AG09309 (cell line): ENCODE data around the gene LPIN3.
A peak's percentile ranks its signal among the peaks of the same experiment; 100 is the strongest.

ENCODE experiments used
- DNase-seq: peaks from one replicate; pipeline ENCODE4 v3.0.0-alpha.2; 2010; ENCODE audit warnings: low read depth
- H3K4me3 ChIP-seq: 2 replicates; pipeline ENCODE4 v1.5.1; 2011; ENCODE audit warnings: mild to moderate bottlenecking, low read depth, low read length, moderate library complexity; ENCODE audit not compliant: control insufficient read depth
- CTCF ChIP-seq: IDR thresholded peaks from 2 replicates; pipeline ENCODE4 v1.5.1; 2011; ENCODE audit warnings: mild to moderate bottlenecking, low read depth, low read length, inconsistent platforms; ENCODE audit not compliant: insufficient read depth, control insufficient read depth; ENCODE audit errors: missing control alignments

Gene LPIN3

GRCh38 chr20:41349943-41350342 lies 9.3 kb downstream of the LPIN3 start:
- no peak for TF ChIP-seq CTCF
- no peak overlapping the region for H3K4me3 ChIP-seq
- no peak for DNase-seq

GRCh38 chr20:41350408-41350962 lies 9.9 kb downstream of the LPIN3 start:
- H3K4me3 ChIP-seq, result no peak overlapping the region
- no peak for TF ChIP-seq CTCF
- DNase-seq, result no peak

GRCh38 chr20:41352106-41352505 lies 11.5 kb downstream of the LPIN3 start:
- DNase-seq, result no peak
- TF ChIP-seq CTCF, result no peak
- no peak overlapping the region for H3K4me3 ChIP-seq

- no peak overlapping the region for H3K4me3 ChIP-seq
- no peak for DNase-seq
- TF ChIP-seq CTCF, result peak; percentile 5
Measured at GRCh38 chr20:41352666-41353065, 12.0 kb downstream of the LPIN3 start.

- TF ChIP-seq CTCF, result no peak
- no peak for DNase-seq
- H3K4me3 ChIP-seq, result no peak overlapping the region
Measured at GRCh38 chr20:41353530-41353929, 12.9 kb downstream of the LPIN3 start.

- DNase-seq, result no peak
- no peak overlapping the region for H3K4me3 ChIP-seq
- no peak for TF ChIP-seq CTCF
Measured at GRCh38 chr20:41355192-41355591, 14.6 kb downstream of the LPIN3 start.
